ENCODE results near the gene MOCOS. TPM values are rescaled to one million over a fixed set of nuclear protein-coding genes. Genes with fewer than 3 reads are reported as not detected.

Gene MOCOS, protein sequence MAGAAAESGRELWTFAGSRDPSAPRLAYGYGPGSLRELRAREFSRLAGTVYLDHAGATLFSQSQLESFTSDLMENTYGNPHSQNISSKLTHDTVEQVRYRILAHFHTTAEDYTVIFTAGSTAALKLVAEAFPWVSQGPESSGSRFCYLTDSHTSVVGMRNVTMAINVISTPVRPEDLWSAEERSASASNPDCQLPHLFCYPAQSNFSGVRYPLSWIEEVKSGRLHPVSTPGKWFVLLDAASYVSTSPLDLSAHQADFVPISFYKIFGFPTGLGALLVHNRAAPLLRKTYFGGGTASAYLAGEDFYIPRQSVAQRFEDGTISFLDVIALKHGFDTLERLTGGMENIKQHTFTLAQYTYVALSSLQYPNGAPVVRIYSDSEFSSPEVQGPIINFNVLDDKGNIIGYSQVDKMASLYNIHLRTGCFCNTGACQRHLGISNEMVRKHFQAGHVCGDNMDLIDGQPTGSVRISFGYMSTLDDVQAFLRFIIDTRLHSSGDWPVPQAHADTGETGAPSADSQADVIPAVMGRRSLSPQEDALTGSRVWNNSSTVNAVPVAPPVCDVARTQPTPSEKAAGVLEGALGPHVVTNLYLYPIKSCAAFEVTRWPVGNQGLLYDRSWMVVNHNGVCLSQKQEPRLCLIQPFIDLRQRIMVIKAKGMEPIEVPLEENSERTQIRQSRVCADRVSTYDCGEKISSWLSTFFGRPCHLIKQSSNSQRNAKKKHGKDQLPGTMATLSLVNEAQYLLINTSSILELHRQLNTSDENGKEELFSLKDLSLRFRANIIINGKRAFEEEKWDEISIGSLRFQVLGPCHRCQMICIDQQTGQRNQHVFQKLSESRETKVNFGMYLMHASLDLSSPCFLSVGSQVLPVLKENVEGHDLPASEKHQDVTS
- total RNA-seq (under 1 TPM in 1 of 2 donors, not detected in 1; 0.30 TPM), total RNA-seq (0.23 reads per million in 2 donors)

DNA sequence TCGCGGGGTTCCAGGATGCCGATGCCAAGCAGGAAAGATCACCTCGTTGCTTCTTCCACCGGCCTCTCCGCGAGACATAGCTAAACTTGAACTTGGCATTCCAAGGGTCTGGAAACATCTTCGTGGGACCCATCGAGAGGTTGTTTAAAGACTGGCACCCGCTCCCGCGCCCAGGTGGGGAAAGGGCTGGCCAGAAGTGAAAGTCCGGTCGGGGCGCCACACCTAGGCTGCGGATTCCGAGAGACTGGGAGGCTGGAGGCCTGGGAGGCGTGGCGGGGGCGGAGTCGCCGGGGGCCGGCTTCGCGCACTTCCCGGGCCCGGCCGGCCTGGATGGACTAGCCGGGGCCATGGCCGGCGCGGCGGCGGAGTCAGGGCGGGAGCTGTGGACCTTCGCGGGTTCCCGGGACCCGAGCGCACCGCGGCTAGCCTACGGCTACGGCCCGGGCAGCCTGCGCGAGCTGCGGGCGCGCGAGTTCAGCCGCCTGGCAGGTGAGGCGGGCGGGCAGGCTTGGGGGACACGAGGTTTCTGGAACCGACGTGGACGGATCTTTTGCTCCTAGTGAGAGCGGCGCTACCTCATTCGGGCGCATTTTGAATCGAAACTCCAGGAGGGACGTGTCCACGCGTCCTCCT is at the start of gene MOCOS:
MOCOS (plus strand) TSS at position 305 of the 633 bp plus-strand sequence; CDS start at position 348, 43 bp downstream.
- ATAC-seq (peak; percentile 75), DNase-seq (peak in 2 of 3 donors; percentile 16 to 32)
- Mint-ChIP-seq H3K36me3 (ENCODE audit: low read depth) (peaks cover 6% of the 10 kb centered on the region), H3K4me1 (peaks cover 17% of the 10 kb centered on the region), H3K27ac (no peak within 1 kb of the TSS), H3K27me3 (peaks cover 29% of the 10 kb centered on the region), H3K4me3 (peak within 1 kb of the TSS; percentile 88)
- H3K9me3 ChIP-seq (ENCODE audit: control insufficient read depth, low read length, poor library complexity, severe bottlenecking): no peaks in the 10 kb centered on the region

DNA sequence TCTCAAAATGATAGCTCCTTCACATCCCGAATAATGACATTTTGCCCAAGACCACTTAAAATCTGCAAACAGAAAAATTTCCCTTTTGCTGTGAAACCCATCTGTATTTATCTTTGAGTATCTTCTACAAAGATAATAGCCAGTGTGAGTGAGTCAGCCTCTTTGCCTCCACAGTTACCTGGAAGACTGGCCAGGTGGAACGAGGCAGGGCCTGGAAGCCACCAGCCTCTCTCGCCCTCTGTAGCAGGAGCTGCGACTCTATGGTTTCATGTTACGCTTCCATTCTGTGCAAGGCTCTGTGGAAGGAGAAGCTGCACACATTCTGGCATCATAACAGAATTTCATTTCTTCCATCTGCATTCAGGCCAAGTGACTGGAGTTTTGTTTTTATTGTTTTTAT is 48.1 kb upstream of the MOCOS start:
- Mint-ChIP-seq H3K4me3 (no peak overlapping the region), H3K27me3 (no peaks in the 10 kb centered on the region), H3K36me3 (ENCODE audit: low read depth) (peaks cover 3% of the 10 kb centered on the region), H3K27ac (no peak overlapping the region), H3K4me1 (peaks cover 13% of the 10 kb centered on the region)
- H3K9me3 ChIP-seq (ENCODE audit: control insufficient read depth, low read length, poor library complexity, severe bottlenecking): no peaks in the 10 kb centered on the region
- DNase-seq (no peak), ATAC-seq (no peak)

DNA sequence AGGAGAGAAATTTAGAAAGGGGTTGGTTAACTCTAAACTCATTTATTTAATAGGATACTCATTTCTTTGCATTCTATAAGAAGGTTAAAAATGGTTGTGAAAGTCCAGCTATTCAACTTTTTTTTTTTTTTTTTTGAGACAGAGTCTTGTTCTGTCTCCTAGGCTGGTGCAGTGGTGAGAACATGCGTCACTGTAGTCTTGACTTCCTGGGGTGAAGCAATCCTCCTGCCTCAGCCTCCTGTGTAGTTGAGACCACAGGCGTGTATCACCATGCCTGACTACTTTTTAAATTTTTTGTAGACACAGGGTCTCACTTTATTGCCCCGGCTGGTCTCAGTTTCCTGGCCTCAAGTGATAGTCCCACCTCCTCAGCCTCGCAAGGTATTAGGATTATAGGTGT is 45.7 kb upstream of the MOCOS start:
- no peak overlapping the region for H3K4me3 Mint-ChIP-seq
- no peak for ATAC-seq
- H3K4me1 Mint-ChIP-seq: peaks cover 6% of the 10 kb centered on the region
- H3K27ac Mint-ChIP-seq: no peak overlapping the region
- no peak for DNase-seq
- H3K27me3 Mint-ChIP-seq: no peaks in the 10 kb centered on the region
- no peaks in the 10 kb centered on the region for H3K36me3 Mint-ChIP-seq (ENCODE audit: low read depth)
- H3K9me3 ChIP-seq (ENCODE audit: control insufficient read depth, low read length, poor library complexity, severe bottlenecking): no peaks in the 10 kb centered on the region

DNA sequence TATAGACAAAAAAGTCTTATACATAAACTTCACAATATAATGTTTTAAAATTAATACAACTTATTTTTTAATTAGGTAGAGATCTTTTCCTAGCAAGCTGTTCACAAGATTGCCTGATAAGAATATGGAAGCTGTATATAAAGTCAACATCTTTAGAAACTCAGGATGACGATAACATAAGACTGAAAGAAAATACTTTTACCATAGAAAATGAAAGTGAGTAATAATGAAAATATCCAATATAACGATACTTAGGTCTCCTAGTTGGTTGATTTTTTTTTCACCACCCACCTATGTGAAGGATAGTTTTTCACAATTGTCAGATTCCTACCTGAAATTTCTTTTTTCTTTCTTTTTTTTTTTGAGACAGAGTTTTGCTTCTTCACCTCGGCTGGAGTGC is 44.5 kb upstream of the MOCOS start:
- H3K27me3 Mint-ChIP-seq: no peaks in the 10 kb centered on the region
- DNase-seq: no peak
- H3K4me3 Mint-ChIP-seq: no peak overlapping the region
- H3K36me3 Mint-ChIP-seq (ENCODE audit: low read depth): no peaks in the 10 kb centered on the region
- H3K27ac Mint-ChIP-seq: no peak overlapping the region
- ATAC-seq: no peak
- H3K9me3 ChIP-seq (ENCODE audit: control insufficient read depth, low read length, poor library complexity, severe bottlenecking): no peaks in the 10 kb centered on the region
- H3K4me1 Mint-ChIP-seq: peaks cover 5% of the 10 kb centered on the region

DNA sequence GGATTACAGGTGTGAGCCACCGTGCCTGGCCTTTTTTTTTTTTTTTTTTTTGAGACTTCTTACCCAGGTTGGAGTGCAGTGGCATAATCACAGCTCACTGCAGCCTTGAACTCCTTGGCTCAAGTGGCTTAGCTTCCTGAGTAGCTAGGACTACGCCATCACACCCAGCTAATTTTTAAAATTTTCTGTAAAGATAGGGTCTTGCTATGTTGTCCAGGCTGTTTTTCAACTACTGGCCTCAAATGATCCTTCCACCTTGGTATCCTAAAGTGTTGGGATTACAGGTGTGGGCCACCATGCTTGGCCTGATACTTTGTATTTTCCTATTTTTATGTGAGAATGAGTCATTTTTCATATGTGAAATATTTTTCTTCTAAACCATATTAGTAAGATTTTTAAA is 43.9 kb upstream of the MOCOS start:
- Mint-ChIP-seq H3K27ac (no peak overlapping the region), H3K36me3 (ENCODE audit: low read depth) (no peaks in the 10 kb centered on the region), H3K4me3 (no peak overlapping the region), H3K27me3 (no peaks in the 10 kb centered on the region), H3K4me1 (peaks cover 5% of the 10 kb centered on the region)
- DNase-seq (no peak), ATAC-seq (no peak)
- H3K9me3 ChIP-seq (ENCODE audit: control insufficient read depth, low read length, poor library complexity, severe bottlenecking): no peaks in the 10 kb centered on the region

DNA sequence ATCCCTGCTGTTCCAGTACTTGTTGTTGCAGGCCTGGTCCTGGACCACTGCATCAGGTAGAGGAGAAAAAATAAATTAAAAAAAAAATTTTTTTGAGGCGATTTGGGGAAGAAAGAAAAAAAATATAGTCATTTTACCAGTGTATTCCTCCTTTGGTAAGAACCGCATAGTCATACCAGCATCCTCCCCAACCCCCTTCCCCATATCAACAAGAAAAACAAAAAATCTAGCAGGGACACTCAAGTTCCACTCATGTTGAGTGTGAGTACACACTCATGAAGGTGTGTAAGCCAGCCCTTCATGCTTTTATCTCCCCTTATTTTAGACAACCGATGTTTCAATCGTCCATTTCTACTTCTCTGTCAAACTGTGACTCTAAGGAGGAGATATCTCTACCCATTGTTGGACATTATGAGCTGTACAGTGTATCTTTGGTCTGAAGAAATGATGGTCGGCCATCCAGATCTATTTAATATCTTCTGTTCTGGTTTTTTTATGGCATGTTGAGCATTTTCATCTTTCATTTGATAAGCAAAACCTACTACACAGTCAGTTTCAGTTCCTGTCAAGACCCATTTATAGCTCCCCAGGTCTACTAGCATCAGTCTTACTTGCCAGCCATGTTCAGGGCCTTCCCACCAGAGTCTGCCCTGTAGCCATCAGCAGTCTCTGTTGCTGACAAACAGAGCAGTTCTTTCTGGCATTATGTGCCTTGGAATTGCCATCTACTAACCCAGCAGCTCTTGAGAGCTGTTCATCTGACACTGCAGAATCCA is 37.6 kb upstream of the MOCOS start:
- no peaks in the 10 kb centered on the region for H3K27me3 Mint-ChIP-seq
- no peaks in the 10 kb centered on the region for H3K9me3 ChIP-seq (ENCODE audit: control insufficient read depth, low read length, poor library complexity, severe bottlenecking)
- peak; percentile 50 for ATAC-seq
- peaks cover 10% of the 10 kb centered on the region for H3K36me3 Mint-ChIP-seq (ENCODE audit: low read depth)
- H3K4me3 Mint-ChIP-seq: no peak overlapping the region
- peak overlapping the region; percentile 59 for H3K27ac Mint-ChIP-seq
- peaks cover 7% of the 10 kb centered on the region for H3K4me1 Mint-ChIP-seq
- DNase-seq: no peak

DNA sequence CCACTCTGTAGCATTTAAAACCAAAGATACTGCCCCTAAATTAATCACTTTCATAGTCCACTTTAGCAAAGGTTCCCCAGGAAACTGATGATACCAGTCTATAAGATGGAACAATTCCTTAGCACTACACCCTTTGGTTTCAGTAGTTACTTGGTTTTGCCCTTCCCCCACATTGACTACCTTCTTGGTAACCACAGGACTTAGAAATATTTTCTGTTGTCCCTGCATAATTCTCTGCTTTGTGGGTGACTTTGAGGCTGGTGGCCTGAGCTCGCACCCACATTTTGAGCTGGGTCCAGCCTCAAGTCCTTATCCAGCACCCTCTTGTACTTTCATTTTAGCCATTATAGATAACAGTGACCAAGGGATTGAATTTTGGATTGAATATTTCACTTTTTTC is 34.5 kb upstream of the MOCOS start:
- no peak for ATAC-seq
- Mint-ChIP-seq H3K27me3 (no peaks in the 10 kb centered on the region), H3K4me1 (peaks cover 16% of the 10 kb centered on the region), H3K36me3 (ENCODE audit: low read depth) (peaks cover 17% of the 10 kb centered on the region), H3K27ac (no peak overlapping the region), H3K4me3 (no peak overlapping the region)
- H3K9me3 ChIP-seq (ENCODE audit: control insufficient read depth, low read length, poor library complexity, severe bottlenecking): no peaks in the 10 kb centered on the region
- DNase-seq: no peak

DNA sequence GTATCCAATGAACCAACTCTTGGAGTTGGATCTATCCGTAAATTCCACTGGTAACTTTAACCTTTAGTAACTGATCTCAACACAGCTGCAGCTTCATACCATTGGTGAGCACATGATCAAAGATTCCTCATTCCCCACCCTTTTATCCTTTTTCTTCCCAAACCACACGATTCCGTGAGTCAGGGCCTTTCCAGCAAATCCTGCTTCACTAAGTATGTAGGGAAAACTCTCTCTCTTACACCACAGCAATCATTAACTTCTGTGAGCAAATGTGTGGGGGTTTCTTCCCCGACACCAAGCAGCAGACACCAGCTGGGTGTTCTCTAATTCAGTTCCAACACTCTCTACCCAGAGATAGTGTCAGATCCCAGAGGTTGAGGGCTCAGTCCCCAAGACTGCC is 34.1 kb upstream of the MOCOS start:
- Mint-ChIP-seq H3K27ac (no peak overlapping the region), H3K4me1 (peaks cover 16% of the 10 kb centered on the region), H3K36me3 (ENCODE audit: low read depth) (peaks cover 17% of the 10 kb centered on the region), H3K4me3 (no peak overlapping the region), H3K27me3 (no peaks in the 10 kb centered on the region)
- DNase-seq (no peak), ATAC-seq (no peak)
- H3K9me3 ChIP-seq (ENCODE audit: control insufficient read depth, low read length, poor library complexity, severe bottlenecking): no peaks in the 10 kb centered on the region

DNA sequence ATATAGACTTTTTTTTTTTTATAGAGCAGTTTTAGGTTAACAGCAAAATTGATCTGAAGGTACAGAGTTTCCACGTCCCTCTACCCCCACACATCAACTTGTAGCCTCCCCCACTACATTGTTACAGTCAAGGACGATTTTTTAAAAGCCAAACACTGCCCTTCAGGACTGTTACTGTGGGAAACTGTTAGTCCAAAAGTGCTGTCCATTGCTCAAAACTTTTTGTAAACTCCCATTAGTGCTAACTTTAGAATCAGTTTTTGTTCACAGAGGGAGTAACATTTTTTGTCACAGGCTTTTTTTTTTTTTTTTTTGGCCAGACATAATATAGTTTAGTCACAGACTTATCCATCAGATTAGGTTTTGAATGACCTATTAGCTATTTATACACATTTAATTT is 33.5 kb upstream of the MOCOS start:
- no peaks in the 10 kb centered on the region for H3K9me3 ChIP-seq (ENCODE audit: control insufficient read depth, low read length, poor library complexity, severe bottlenecking)
- peaks cover 16% of the 10 kb centered on the region for H3K4me1 Mint-ChIP-seq
- H3K27me3 Mint-ChIP-seq: no peaks in the 10 kb centered on the region
- no peak for DNase-seq
- H3K4me3 Mint-ChIP-seq: no peak overlapping the region
- ATAC-seq: no peak
- peaks cover 17% of the 10 kb centered on the region for H3K36me3 Mint-ChIP-seq (ENCODE audit: low read depth)
- H3K27ac Mint-ChIP-seq: no peak overlapping the region

DNA sequence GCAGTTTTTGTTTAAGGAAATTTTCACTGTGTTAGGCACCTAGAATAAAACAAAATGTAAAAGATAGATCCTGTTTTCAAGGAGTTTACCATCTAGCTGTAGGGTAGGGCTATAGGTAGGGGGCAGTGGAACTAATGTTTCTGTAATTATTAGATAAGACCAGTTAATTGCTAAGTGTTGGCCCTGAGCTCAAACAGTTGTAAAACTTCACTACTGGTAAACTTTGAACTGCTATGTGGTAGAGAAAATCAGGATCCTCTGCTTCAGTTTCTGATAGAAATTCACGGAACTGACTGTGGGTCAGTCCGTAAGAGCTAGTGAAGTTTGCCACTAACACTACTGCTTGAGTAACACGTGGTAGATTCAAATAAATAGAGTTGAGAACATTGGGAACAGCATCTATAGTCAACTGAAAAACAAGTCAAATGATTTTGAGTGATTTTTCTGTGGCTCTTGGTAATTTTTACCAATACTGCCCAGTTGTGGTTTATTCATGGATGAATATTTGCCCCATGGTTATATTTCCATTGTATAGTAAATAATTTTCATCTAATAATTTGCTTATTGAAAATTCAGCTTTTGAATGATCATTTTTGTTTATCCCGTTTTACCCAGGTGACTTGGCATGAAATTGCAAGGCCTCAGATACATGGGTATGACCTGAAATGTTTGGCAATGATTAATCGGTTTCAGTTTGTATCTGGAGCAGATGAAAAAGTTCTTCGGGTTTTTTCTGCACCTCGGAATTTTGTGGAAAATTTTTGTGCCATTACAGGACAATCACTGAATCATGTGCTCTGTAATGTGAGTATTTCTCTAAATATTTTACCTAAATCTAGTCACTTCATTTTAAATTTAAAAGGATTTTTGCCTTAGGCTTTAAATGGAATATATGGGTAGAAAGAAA is 31.2 kb upstream of the MOCOS start:
- H3K36me3 Mint-ChIP-seq (ENCODE audit: low read depth): peaks cover 17% of the 10 kb centered on the region
- DNase-seq: no peak
- peaks cover 20% of the 10 kb centered on the region for H3K4me1 Mint-ChIP-seq
- H3K4me3 Mint-ChIP-seq: no peak overlapping the region
- no peaks in the 10 kb centered on the region for H3K27me3 Mint-ChIP-seq
- no peak overlapping the region for H3K27ac Mint-ChIP-seq
- no peak for ATAC-seq
- no peaks in the 10 kb centered on the region for H3K9me3 ChIP-seq (ENCODE audit: control insufficient read depth, low read length, poor library complexity, severe bottlenecking)

DNA sequence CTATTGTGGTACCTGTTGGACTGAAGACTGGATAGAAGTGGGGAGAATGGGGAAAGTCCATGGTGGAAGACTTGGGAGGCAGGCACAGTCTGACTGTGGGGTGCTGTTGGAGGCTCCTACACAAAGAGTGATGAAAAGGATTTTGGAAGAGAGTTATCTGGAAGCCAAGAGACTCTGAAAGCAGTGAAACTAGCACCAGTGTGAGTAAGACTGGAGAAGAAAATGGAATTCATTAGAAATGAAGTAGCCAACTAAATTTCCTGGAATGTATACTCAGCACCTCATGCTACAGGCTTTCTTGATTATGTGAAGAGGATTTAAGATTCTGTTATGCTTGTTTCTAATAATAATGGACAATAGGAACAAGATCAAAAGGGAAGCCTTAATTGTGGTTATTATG is 29.9 kb upstream of the MOCOS start:
- Mint-ChIP-seq H3K4me3 (no peak overlapping the region), H3K27ac (peak overlapping the region; percentile 56), H3K4me1 (peaks cover 21% of the 10 kb centered on the region), H3K36me3 (ENCODE audit: low read depth) (peaks cover 15% of the 10 kb centered on the region), H3K27me3 (no peaks in the 10 kb centered on the region)
- no peaks in the 10 kb centered on the region for H3K9me3 ChIP-seq (ENCODE audit: control insufficient read depth, low read length, poor library complexity, severe bottlenecking)
- no peak for ATAC-seq
- DNase-seq: no peak

All from T-helper 17 cell (primary cell).